ENCODE data around the gene ZNF593OS.

Gene ZNF593OS

DNA sequence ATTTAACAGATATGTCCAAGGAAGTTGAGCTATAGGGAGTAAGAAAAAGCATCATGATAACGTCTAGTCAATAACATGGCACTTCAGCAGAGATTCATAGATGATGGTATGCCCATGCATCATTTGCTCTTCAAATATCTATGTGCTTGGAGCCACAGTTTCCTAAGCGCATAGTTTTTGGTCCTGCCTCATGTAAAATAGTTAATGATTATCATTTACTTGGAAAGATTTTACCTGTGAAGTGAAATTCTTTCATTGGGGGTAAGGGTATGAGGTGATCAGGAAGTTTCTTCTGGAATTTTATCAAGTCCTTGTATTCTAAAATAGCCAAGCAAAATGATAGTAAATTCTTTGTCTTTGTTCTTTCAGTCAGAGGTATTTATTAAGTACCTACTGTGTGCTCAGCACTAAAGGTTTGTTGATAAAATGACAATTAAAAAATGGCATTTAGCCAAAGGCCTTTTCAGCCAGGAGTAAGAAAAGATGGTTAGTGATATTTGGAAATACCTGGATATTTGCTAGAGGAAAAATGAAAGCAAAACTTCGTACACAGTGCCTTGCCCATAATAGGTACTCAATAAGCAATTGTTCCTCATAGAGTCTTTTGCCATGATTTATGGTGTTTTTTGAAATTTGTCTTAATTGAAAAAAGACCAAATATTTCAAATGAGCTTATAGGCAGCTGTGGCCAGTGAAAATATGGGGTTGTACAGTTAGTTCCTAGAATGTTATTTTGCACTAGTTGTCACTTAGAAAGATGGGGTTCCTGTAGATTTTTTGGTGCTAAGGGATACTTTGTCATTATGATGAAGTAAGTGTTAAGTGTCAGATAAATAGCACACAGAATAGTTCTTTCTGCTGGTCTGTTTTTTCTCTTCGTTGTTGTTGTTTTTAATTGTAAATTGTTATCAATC, 47.0 kb downstream of the ZNF593OS start:
- TF ChIP-seq GLIS3 (CRISPR knock-in tag; IDR thresholded peaks at IDR 0.05): no peak
- TF ChIP-seq ZNF8 (CRISPR knock-in tag; IDR thresholded peaks at IDR 0.05): 0 out of 2 replicates have a peak, but pooled peaks have one; percentile 10
- ATAC-seq: no peak

DNA sequence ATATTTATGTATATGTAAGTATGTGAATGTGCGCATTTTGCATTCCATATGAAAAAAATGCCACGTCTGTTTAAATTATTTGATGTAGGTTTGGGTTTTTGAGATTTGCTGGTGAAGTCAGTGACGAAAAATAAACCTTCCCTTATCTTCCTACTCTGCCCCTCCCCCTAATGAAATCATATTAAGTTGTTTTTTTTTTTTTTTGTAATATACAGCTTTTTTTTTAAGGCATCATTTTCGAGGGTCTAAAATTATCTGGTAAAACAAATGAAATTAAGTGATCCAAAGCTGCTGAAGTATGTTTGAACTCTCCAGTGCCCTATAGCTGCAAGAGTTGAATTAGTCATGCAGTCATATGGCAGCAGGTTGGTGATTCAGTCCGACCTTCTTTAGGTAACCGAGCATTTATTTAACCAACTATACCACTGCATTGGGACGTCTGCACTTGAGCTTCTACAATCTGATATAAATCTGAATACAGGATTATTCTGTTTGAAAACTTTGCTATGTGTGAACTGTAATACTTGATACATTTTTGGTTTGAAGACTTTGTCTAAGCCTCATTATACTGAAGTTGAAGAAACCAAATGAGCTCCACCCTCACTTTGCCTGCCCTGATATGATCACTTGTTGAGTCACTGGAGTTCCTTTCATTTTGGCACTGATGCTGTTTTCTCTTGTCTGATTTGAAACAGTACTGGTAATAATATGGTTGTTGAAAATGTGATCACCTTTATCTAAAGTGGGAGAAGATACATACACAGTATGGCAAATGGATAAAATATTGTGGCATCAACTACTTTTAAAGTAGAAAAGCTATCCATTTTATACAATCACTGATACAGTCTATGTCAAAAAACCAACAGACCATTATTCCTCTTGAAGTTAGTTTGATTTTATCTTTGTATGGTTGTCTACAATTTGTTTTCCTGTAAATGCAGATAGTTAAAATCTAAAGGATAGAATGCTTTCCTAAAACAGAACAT, 48.4 kb downstream of the ZNF593OS start:
- peak; percentile 78 for ATAC-seq
- TF ChIP-seq ZNF565 (CRISPR knock-in tag; conservative IDR thresholded peaks at IDR 0.05; ENCODE audit: low read depth) (no peak), ZFP30 (CRISPR knock-in tag; IDR thresholded peaks at IDR 0.05) (no peak), BACH2 (CRISPR knock-in tag; IDR thresholded peaks at IDR 0.05; ENCODE audit: borderline replicate concordance) (no peak), SNAI2 (CRISPR knock-in tag; IDR thresholded peaks at IDR 0.05) (no peak)
- TF ChIP-seq, protein P1, sequence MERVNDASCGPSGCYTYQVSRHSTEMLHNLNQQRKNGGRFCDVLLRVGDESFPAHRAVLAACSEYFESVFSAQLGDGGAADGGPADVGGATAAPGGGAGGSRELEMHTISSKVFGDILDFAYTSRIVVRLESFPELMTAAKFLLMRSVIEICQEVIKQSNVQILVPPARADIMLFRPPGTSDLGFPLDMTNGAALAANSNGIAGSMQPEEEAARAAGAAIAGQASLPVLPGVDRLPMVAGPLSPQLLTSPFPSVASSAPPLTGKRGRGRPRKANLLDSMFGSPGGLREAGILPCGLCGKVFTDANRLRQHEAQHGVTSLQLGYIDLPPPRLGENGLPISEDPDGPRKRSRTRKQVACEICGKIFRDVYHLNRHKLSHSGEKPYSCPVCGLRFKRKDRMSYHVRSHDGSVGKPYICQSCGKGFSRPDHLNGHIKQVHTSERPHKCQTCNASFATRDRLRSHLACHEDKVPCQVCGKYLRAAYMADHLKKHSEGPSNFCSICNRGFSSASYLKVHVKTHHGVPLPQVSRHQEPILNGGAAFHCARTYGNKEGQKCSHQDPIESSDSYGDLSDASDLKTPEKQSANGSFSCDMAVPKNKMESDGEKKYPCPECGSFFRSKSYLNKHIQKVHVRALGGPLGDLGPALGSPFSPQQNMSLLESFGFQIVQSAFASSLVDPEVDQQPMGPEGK (CRISPR knock-in tag; IDR thresholded peaks at IDR 0.05; ENCODE audit: borderline replicate concordance): no peak
- TF ChIP-seq, protein P2, sequence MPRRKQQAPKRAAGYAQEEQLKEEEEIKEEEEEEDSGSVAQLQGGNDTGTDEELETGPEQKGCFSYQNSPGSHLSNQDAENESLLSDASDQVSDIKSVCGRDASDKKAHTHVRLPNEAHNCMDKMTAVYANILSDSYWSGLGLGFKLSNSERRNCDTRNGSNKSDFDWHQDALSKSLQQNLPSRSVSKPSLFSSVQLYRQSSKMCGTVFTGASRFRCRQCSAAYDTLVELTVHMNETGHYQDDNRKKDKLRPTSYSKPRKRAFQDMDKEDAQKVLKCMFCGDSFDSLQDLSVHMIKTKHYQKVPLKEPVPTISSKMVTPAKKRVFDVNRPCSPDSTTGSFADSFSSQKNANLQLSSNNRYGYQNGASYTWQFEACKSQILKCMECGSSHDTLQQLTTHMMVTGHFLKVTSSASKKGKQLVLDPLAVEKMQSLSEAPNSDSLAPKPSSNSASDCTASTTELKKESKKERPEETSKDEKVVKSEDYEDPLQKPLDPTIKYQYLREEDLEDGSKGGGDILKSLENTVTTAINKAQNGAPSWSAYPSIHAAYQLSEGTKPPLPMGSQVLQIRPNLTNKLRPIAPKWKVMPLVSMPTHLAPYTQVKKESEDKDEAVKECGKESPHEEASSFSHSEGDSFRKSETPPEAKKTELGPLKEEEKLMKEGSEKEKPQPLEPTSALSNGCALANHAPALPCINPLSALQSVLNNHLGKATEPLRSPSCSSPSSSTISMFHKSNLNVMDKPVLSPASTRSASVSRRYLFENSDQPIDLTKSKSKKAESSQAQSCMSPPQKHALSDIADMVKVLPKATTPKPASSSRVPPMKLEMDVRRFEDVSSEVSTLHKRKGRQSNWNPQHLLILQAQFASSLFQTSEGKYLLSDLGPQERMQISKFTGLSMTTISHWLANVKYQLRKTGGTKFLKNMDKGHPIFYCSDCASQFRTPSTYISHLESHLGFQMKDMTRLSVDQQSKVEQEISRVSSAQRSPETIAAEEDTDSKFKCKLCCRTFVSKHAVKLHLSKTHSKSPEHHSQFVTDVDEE (CRISPR knock-in tag; IDR thresholded peaks at IDR 0.05): no peak
- TF ChIP-seq, protein P3, sequence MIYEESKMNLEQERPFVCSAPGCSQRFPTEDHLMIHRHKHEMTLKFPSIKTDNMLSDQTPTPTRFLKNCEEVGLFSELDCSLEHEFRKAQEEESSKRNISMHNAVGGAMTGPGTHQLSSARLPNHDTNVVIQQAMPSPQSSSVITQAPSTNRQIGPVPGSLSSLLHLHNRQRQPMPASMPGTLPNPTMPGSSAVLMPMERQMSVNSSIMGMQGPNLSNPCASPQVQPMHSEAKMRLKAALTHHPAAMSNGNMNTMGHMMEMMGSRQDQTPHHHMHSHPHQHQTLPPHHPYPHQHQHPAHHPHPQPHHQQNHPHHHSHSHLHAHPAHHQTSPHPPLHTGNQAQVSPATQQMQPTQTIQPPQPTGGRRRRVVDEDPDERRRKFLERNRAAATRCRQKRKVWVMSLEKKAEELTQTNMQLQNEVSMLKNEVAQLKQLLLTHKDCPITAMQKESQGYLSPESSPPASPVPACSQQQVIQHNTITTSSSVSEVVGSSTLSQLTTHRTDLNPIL (CRISPR knock-in tag; IDR thresholded peaks at IDR 0.05; ENCODE audit: low read depth): no peak

DNA sequence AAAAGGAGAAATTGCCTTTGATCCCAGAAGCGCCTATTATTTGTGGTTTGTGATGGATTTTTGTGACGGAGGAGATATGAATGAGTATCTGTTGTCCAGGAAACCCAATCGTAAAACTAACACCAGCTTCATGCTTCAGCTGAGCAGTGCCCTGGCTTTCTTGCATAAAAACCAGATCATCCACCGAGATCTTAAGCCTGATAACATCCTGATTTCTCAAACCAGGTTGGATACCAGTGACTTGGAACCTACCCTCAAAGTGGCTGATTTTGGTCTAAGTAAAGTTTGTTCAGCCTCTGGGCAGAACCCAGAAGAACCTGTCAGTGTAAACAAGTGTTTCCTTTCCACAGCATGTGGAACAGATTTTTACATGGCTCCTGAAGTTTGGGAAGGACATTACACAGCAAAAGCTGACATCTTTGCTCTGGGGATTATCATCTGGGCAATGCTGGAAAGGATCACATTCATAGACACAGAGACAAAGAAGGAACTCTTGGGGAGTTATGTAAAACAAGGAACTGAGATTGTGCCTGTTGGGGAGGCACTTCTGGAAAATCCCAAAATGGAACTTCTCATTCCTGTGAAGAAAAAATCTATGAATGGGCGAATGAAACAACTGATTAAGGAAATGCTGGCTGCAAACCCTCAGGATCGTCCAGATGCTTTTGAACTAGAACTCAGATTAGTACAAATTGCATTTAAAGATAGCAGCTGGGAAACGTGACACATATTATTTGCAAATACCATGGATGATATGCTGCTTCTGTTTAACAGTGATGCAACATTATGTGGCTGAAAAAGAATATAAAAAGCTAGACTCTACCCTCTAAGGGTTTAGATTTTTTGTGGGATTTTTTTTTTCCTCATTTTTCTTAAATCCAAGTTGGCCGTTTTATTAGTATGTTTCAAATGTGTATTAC, 49.5 kb downstream of the ZNF593OS start:
- ATAC-seq: peak; percentile 63
- TF ChIP-seq SNAI2 (CRISPR knock-in tag; IDR thresholded peaks at IDR 0.05) (no peak), ZC3H10 (CRISPR knock-in tag; IDR thresholded peaks at IDR 0.05) (no peak), TCF4 (CRISPR knock-in tag; IDR thresholded peaks at IDR 0.05; ENCODE audit: borderline replicate concordance) (peak; percentile 22; the same call in 1 of the 2 replicates), ZFP3 (CRISPR knock-in tag; IDR thresholded peaks at IDR 0.05) (no peak)

DNA sequence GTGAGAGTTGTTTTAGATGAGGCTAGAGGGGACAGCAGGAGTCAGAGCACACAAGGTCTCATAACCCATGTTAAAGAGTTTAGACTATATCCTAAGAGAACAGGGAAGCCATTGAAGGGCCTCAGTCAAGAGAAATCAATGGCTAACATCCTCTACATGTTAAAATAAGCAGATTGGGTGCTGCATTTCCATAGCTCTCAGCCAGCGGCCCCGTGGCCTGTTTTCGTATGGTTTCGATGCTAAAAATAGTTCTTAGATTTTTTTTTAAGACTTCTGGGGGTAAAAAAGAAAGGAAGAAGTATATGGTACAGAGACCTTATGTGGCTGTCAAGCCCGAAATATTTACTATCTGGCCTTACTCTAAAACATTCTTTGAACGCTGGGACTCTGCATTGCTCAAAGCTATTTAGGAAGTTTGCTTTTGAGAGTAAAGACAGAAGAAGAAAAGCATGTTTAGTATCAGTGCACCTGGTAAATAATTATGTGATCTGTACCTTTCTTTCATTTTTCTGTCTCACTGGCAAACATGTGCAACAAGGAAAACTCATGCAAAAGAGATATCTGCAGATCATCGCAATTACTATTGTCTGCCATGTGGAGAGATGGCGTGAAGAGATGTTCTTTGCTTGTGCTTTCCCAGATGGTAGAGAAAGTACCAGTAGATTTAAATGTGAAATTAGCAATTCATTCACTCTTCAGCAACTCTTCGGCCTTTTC, 51.6 kb downstream of the ZNF593OS start:
- ATAC-seq: no peak
- TF ChIP-seq CSDC2 (CRISPR knock-in tag; IDR thresholded peaks at IDR 0.05) (no peak), SNAI2 (CRISPR knock-in tag; IDR thresholded peaks at IDR 0.05) (no peak), ZNF565 (CRISPR knock-in tag; conservative IDR thresholded peaks at IDR 0.05; ENCODE audit: low read depth) (no peak), RARB (CRISPR knock-in tag; IDR thresholded peaks at IDR 0.05) (no peak)
